HG03135 (cell line): ENCODE measurements around the gene GZF1.

Experiments used
- ATAC-seq: cut with Tn5 transposase; IDR thresholded peaks from one replicate; pipeline ENCODE4 v1.9.1; 2021; ENCODE audit warnings: mild to moderate bottlenecking, moderate library complexity; ENCODE audit not compliant: unreplicated experiment

The GZF1 gene

DNA sequence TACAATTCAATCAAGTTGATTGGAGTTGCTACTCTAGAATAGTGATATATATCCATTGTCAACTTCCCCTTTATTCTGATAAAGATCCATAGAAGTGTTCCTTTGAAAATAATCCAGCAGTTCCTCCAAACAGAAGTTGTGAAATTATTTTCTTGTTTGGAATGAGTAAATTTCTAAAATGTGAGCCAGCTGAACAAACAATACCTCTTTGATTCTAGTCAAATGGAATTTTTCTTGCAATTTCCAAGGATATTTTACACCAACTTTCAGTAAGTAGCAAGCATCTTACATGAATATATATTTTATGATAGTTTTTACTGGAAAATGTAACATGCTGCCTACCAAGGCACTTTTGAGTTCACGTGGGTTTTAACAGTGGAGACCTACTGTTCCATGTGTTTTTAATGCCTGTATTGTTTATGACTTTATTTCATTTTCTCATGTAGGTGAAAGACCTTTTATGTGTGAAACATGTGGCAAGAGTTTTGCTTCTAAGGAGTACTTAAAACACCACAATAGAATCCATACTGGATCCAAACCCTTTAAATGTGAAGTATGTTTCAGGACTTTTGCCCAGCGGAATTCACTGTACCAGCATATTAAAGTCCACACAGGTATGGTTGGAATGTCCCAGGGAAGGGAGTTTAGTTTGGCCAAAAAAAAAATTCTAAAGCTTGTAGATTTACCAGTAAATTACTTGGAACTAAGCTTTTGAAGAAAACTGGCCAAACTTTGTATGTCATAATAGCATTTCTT is 6.5 kb downstream of the GZF1 start:
- no peak for ATAC-seq

DNA sequence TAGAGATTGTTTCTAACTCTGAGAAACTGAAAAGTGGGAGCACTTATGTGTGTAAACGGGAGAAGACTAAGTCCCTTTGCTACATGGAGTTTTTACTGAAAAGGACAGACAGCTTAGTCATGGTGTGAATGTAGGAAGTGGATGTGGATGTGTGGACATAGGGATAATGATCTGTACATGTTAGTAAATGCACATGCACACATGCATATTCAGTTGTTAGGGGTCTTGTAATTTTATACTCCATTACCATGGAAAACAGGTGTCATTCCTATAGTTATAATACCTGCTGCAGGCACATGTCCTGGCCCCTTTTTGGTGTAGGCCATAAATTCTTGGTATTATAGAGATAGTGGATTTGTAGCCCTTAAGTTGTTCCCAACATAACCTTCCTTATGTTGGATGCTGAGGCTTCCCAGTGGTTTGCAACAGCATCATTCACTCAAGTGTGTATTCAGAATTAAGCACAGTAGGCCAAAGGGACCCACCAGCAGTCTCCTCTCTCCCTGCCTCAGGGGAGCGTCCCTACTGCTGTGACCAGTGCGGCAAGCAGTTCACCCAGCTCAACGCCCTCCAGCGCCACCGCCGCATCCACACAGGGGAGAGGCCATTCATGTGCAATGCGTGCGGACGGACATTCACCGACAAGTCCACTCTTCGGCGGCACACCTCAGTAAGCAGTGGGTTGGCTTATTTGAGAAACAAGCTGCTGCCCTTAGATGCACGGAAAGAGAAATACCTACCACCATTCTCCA is 7.3 kb downstream of the GZF1 start:
- ATAC-seq = no peak

DNA sequence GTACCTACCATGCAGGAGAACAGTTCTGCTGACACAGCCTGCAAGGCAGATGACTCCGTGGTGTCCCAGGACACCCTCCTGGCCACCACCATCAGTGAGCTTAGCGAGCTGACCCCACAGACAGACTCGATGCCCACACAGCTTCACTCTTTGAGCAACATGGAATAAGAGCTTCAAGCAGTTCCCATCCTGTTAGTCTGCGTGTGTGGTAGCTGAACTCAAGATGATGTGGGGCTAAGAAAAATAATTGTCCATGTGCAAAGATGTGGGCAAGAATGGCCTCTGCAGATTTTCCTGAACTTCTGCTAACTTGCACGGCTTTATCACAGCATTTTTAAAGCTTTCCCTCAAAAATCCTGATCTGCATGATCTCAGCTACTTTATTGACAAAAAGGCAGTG is 8.3 kb downstream of the GZF1 start:
- no peak for ATAC-seq

DNA sequence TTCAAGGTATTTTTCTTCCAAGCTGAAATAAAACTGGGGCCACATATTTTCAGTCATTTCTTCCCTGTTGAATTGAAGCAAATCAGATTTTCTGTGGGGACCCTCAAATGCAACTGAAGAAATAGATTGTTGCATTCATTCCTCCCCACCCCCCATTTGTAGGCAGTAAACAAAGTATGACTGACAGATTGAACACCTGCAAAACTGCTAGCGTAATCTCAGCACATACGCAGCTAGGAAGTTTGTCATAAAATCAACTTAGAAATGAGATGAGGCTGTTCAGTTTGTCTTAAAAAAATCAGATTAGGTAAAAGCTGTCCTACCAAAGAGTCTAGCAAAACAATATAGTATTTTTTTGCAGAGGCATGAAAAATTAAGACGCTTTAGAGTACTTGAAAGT is 8.9 kb downstream of the GZF1 start:
- no peak for ATAC-seq

DNA sequence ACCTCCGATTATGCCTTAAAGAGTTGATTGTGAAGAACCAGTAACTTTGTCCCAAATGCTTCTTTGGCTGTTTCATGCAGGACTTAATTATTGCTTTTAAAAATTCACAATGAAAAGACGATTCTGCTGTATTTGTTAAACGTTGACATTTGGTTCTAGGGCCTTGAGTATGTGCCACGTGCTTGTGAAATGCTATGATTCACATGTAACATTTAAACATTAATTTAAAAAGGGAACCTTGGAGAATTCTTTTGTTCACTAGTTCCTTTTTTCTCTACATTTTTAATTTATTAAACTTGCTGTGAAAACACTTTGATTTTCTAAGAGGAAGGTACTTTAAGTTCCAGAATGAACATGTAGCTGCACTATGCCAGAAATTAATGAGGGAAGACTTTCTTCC is 9.5 kb downstream of the GZF1 start:
- no peak for ATAC-seq

DNA sequence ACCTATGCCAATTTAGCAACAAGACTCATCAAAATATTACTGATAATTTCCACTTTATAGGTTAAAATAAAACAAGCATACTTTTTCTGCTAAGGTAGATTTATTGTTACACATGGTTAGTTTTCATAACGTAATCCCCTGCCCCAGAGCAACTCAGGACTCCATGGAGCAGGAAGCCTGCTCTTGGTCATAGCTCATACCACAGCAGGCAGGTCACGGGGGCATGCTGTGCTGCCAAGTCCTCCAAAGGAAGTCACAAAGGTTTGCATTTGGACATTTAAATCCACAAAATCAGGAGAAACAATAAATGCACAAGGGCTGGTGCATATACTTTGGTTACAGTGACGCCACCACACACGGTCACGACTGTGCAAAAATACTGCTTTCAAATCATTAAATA is 12.5 kb downstream of the GZF1 start:
- ATAC-seq = no peak

DNA sequence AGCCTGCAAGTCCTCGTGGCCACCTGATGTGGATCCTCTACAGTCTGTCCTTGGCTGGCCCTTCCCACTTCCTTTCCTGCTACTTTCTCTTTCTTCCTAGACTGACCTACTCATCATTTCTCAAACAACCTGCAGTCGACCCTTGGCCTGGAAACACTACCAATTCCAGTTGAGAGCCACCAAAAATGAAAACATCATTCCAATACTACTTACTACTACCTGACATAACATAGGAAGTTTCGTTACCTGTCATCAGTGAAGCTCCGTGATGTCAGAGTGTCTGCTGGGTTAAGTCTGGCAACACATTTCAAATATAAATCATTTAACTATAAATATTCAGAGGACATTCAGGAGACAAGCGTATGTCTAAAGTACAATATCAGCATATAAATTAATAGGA is 13.8 kb downstream of the GZF1 start:
- ATAC-seq = no peak

DNA sequence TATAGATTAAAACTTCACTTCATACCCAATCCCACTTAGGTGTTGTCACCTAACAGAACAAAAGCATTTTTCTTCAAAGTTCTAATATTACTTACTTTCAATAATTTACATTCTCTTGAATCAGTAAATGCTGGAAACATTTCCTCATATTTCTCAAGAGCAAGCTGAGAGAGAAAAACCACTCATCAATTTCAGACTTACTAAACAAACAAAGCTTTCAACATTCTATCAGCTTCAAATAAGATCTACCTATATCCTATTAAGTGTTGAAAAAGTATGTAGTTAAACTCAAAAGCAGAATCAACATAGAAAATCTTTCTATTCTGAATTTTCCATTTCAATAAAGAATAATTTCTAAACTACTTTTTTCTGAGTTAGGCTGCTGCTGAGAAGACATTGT is 17.8 kb downstream of the GZF1 start:
- no peak for ATAC-seq

DNA sequence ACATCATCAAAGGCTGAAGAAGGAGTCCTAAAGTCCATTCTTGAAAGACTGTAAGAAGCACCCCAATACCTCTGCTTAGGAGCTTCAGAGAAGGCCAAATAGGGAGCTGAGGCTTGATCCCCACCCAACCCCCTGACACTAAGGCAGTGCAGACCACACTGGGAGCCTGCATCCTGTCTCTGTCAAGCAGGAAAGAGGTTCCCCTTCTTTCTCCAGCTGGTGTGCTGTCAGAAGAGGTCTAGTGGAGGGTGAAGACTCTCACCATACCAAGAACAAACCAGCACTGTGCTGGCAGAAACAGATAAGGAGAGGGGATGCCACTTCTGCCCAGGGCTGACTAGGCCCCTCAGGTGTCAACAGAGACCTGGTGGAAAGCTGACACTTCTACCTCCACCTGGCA is 19.9 kb downstream of the GZF1 start:
- no peak for ATAC-seq

DNA sequence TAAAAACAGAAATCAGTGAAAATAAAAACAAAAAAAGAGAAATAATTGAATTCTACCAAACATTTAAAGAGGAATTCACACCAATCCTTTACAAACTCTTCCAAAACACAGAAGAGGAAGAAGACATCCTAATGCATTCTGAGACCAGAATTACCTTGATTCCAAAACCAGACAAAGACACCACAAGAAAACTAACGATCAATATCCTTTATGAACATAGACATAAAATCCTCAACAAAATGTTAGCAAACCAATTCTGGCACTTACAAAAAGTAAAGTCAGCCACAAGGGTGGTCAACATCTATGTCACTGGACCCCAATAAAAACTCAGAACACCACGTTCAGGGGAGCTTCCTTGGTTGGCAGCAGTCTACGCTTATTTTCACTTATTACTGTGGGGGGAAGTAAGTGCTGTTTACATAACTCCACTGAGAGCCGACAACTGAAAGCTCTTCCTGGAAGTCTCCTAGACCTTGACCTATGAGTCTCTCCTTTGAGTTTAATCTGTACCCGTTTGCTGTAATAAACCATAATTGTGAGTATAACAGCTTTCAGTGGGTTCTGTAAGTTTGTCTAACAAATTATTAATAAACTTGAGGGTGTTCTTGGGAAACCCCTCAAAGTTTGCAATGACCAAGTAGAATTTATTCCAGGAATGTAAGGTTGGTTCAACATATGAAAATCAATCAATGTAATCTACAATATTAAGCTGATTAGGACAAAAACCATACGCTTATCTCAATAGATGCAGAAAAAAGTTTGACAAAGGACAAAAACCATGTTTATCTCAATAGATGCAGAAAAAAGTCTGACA is 24.5 kb downstream of the GZF1 start:
- ATAC-seq = no peak

DNA sequence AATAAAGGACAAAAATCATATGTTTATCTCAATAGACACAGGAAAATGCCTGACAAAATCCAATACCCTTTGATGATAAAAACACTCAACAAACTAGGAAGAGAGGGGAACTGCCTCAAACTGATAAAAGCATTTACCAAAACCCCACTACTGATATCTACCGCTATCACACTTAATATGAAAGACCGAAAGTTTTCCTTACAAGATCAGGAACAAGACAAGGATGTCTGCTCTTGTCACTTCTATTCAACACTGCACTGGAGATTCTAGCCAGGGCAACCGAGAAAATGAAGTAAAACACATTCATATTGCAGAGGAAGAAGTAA is 25.1 kb downstream of the GZF1 start:
- ATAC-seq = no peak

DNA sequence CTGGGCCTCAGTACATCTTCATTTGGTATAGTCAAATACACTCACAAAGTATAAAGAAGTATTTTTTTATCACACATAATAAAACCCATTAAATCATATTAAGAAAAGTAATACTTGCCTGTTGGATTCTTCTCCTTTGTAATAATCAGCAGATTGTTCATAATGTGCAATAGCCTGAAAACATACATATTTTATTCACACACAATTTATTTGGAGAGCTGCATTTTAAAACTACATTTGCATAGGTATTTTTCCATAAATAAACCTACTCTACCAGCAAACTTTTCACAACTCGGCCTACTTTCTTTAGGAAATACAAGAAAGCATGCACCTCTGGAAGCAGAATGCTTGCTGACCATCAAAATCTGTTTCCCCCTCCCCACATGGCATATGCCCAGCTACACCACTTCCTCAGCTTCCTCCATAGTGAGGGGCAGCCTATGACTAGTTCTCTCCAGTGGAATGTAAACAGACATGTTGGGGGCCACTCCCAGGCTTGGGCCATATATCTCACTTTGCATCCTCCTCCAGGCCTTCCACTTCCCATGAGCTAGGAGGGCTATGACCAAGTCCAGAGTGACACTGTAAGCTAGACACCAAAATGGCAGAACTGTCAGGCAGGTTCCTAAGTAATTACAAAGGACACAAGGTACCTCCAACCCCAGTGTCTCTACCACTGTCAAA is 28.3 kb downstream of the GZF1 start:
- ATAC-seq = no peak

DNA sequence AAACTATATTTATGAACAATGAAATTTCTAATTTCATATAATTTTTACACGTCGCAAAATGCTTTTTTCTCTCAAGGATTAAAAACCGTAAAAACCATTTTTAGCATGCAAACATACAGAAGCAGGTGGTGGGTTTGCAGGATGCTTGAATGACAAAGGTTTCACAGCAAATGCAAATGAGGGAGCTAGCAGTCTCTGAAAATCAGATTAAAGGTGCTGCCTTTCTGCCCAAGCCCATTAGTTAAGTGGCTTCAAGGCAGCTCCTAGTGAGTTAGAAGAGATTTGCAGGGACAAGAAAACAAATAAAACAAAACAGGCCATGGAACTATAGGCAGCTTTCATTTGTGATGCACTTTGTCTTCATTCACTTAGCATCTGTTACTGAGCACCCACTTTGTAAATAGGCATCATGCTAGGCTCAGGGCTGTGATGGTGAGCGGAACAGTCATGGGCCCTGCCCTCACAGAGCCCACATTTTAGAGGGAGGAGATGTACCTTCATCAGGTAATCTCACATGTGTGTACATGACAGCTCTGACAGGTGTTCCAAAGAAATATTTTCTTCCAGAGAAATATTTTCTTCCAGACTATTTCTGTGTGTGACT is 29.8 kb downstream of the GZF1 start:
- ATAC-seq = no peak

DNA sequence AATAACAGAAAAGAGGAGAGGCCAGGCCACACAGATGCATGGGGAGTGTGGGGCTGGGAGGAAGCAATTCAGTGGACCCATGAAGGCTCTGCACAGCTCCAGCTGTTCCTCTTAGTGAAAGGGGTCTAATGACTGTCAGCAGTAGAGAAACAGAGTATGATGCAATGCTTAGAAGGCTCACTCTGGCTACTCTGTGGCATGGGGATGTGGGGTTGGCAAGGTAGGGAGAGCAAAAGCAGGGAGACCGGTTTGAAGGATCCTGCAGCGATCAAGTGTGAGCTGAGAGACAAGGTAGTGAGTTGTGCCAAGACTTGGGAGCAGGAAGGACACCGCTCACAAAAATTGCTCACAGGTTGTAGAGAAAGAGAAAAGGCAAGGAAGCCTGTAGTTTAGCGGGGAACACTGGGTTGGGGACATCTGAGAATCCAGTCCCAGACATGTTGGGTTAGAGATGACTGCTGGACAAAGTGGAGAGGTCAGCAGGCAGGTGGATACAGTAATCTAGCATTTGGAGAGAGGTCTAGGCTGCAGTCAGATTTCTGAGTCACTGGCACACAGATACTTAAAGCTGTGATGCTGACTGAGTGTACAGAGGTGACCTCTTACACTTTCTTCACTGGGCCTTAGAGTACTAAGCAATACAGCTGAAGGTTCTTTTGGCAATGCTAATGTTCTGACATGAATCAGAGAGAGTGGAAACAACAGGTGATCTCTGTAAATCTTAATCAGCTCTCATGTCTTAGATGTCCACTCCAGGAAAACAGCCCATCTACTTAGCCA is 32.2 kb downstream of the GZF1 start:
- ATAC-seq = no peak

DNA sequence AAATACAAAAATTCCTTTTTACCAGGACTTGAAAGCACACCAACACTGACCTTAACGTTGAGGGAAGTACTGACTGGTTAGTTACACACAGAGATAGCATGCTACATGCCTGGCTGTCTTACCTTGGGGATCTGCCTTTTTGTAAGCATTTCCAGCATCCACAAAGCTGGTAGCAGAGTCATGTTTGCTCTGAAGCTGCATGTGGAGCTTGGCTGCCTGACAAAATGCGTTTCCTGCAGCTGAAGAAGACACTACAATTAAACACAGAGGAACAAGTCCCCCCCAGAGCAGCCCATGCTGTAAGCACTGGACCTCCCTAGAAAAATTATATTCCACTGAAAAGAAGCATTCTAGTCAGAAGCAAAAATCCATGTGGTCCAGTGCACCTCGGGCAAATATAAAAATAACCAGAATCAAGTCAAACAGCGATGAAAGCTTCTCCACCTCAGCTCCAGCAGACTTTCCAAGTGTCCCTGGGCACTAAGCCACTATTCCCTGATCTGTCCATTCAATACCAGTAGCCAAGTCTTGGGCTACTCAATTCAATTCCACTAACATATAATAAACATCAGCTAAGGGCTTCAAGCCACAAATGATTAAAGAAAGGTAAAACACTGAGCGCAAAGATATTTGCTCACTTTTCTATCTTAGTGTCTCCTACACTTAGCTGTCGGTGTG is 35.1 kb downstream of the GZF1 start:
- ATAC-seq = no peak

DNA sequence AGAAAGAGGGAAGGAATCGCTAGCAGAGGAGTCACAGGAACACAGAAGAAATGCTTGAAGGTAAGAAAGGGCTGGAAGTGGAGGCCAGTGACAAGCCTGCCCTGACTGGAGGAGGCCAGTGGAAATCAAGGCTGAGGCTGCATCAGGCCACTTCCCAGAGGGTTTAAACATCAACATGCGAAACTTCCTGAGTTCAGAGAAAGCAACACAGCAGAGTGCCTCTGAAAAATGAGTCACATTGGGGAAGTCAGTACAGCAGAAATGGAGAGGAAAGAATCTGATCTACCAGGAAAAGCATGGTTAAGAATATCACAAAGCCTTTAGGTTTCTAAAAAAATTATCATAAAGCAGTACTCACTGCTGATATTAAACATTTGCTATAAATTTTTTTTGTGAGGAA is 36.0 kb downstream of the GZF1 start:
- no peak for ATAC-seq

DNA sequence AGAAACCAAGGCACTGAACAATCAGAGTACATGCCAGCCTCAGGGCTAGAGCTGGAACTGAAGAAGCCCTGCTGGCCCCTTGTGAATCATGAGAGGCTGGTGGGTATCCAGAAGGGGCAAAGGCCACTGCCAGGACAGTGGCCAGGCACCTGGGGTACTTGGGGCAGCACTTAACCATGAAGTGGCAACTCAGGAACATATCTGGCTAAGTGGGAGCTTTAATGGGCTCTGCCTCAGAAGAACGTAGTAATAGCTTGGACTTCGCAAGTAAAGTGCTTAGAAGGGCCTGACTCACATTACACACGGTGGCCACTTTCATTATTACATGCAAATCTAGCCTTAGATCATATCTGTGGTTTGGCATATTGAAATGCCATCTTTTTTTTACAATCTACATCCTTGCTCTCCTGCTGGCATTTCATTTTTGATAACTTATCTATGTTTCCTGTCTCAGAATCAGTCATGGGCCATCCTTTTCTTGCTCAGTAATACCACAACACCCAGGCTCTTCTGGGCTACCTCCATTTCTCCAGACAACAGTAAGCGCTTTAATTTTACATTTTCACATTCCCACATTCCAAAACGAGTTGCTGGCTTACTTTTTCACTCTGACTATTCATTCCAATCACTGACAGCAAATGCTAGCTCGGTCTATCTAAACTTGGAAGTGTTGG is 37.7 kb downstream of the GZF1 start:
- ATAC-seq = no peak

DNA sequence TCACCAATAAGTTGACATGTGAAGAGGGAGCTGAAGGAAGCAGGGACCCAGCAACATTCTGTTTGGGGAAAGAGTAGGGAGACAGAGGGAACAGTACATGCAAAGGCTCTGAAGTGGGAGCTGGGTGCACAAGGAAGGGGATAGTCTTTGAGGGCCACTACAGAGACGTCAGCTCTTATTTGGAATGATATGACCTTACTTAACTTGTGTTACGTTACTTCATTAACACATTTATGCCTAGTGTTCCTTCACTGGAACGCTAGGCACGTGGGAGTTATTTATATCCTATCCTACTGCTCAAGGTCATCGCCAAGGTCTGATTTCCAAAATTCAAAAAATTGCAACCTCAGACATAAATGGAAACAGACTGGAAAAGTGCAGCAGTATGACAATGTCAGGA is 39.1 kb downstream of the GZF1 start:
- ATAC-seq = no peak

DNA sequence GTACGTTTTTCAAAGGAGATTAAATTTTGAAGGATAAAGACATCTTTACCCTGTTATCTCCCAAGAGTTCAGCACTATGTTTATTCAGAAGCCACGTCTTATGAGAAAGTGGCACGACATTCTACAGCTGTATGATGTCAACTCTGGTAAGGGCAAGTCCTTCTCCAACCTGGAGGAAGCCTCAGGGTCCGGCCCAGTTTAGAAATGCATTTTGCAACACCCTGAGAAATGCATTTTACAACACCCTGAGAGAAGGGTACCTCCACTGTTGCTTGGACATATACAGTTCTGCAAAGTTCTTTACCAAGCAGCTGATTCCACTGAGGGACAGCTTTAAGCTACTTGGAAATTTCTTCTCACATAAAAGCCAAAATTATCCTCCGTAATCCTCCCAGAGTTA is 41.8 kb downstream of the GZF1 start:
- no peak for ATAC-seq
